ENCODE data around the gene GDPD5.

The GDPD5 gene

GRCh38 chr11:75403983-75404658, 121.6 kb downstream of the GDPD5 start:
- DNase-seq (ENCODE audit: low read depth in 2 of 2, low spot score in 1 of 2), result no peak

GRCh38 chr11:75403037-75403436, 122.7 kb downstream of the GDPD5 start:
- no peak for DNase-seq (ENCODE audit: low read depth in 2 of 2, low spot score in 1 of 2)

GRCh38 chr11:75402002-75402773, 123.6 kb downstream of the GDPD5 start:
- DNase-seq (ENCODE audit: low read depth in 2 of 2, low spot score in 1 of 2), result no peak

- no peak for DNase-seq (ENCODE audit: low read depth in 2 of 2, low spot score in 1 of 2)
Measured at GRCh38 chr11:75400146-75400865, 125.4 kb downstream of the GDPD5 start.

- DNase-seq (ENCODE audit: low read depth in 2 of 2, low spot score in 1 of 2), result peak; percentile 73 to 77
Measured at GRCh38 chr11:75399344-75400145, 126.2 kb downstream of the GDPD5 start, which contains the start of gene RPS3. TSS of gene RPS3 (plus strand) at chr11:75399518. CDS start at chr11:75399548, 30 bp downstream.

GRCh38 chr11:75398906-75399305, 126.8 kb downstream of the GDPD5 start:
- no peak for DNase-seq (ENCODE audit: low read depth in 2 of 2, low spot score in 1 of 2)

GRCh38 chr11:75394085-75394840, 131.5 kb downstream of the GDPD5 start:
- DNase-seq (ENCODE audit: low read depth in 2 of 2, low spot score in 1 of 2), result no peak

- DNase-seq (ENCODE audit: low read depth in 2 of 2, low spot score in 1 of 2), result no peak
Measured at GRCh38 chr11:75389925-75390324, 135.8 kb downstream of the GDPD5 start.

GRCh38 chr11:75389276-75389605, 136.5 kb downstream of the GDPD5 start:
- DNase-seq (ENCODE audit: low read depth in 2 of 2, low spot score in 1 of 2), result no peak

GRCh38 chr11:75388386-75389275, 137.1 kb downstream of the GDPD5 start:
- DNase-seq (ENCODE audit: low read depth in 2 of 2, low spot score in 1 of 2), result peak; percentile 25 to 40

- no peak for DNase-seq (ENCODE audit: low read depth in 2 of 2, low spot score in 1 of 2)
Measured at GRCh38 chr11:75387736-75388294, 137.9 kb downstream of the GDPD5 start.

GRCh38 chr11:75386942-75387630, 138.7 kb downstream of the GDPD5 start:
- no peak for DNase-seq (ENCODE audit: low read depth in 2 of 2, low spot score in 1 of 2)

Data from stimulated activated CD8-positive, alpha-beta memory T cell treated with anti-CD3 and anti-CD28 coated beads, Interleukin-4, amount 100 ng/mL, for 4 hours (primary cell).